ENCODE measurements around the gene WNT1. TPM values are rescaled to one million over a fixed set of nuclear protein-coding genes. Genes with fewer than 3 reads are reported as not detected.

WNT1 gene
- total and polyA plus RNA-seq, 2 of the 4 experiments (the other 2 are of a cell fraction): not detected

DNA sequence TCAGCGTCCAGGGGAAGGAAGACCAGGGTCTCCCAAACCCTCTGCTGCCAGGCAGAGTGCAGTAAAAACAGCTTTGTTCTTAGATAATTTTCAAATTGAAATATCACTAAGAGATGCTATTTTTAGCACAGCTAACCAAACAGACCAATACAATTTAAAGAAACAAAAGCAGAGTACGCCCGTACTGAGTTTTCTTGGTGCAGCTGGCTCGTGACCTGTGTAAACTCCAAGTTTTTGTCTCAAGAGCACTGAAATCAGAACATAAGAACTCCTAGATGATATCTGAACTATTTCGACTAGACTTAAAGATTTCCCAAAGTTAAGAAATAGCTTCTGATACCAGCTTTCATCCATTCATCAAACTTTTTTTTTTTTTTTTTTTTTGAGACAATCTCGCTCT, 31.2 kb upstream of the WNT1 start:
- POLR2A ChIA-PET (ENCODE audit: unreplicated experiment): no interaction called here
- Histone ChIP-seq H3K4ac (ENCODE audit: low read depth, low read length) (no peak overlapping the region), H3K9me3 (ENCODE audit: control insufficient read depth, insufficient read depth, low read length) (no peaks in the 10 kb centered on the region), H4K8ac (ENCODE audit: low read depth in 2 of 2, low read length in 2 of 2) (no peak overlapping the region), H4K5ac (ENCODE audit: low read depth, low read length) (no peak overlapping the region), H4K91ac (ENCODE audit: insufficient read depth, low read depth, low read length) (no peak overlapping the region), H2BK20ac (ENCODE audit: low read depth, low read length) (no peak overlapping the region), H3K4me2 (ENCODE audit: low read depth, low read length) (no peak overlapping the region), H3K14ac (replicated peaks; ENCODE audit: low read depth, low read length) (no peak overlapping the region), H3K27ac (ENCODE audit: insufficient read depth, low read length) (no peak overlapping the region), H2AFZ (replicated peaks; ENCODE audit: low read length, poor library complexity) (no peak overlapping the region), H2BK5ac (ENCODE audit: low read depth, low read length, poor library complexity, severe bottlenecking) (no peak overlapping the region), H2BK15ac (ENCODE audit: low read depth, low read length) (no peak overlapping the region), H3K4me3 (ENCODE audit: insufficient read depth, low read depth, low read length) (no peak overlapping the region), H2AK9ac (replicated peaks; ENCODE audit: low read depth, low read length, poor library complexity) (no peak overlapping the region), H3K79me1 (ENCODE audit: low read depth in 1 of 2, low read length in 2 of 2) (peaks cover 37 to 82% of the 10 kb centered on the region in 2 experiments), H3K18ac (ENCODE audit: low read depth, low read length) (no peak overlapping the region), H3K4me1 (ENCODE audit: control insufficient read depth, insufficient read depth, low read length) (peaks cover 6% of the 10 kb centered on the region), H3K56ac (ENCODE audit: extremely low read depth, insufficient read depth, low read length) (no peak overlapping the region), H3K23ac (ENCODE audit: low read depth, low read length) (no peak overlapping the region), H2BK120ac (ENCODE audit: low read depth, low read length) (no peak overlapping the region), H2AK5ac (ENCODE audit: low read depth, low read length) (no peak overlapping the region), H4K20me1 (ENCODE audit: insufficient read depth, low read length) (peaks cover 88% of the 10 kb centered on the region), H3K36me3 (ENCODE audit: control insufficient read depth, insufficient read depth, low read length) (peaks cover 2% of the 10 kb centered on the region; the same call in 1 of the 2 replicates), H3K27me3 (ENCODE audit: control insufficient read depth, insufficient read depth, low read length) (no peaks in the 10 kb centered on the region), H3K9ac (ENCODE audit: low read depth, low read length) (no peak overlapping the region), H3K9me1 (ENCODE audit: insufficient read depth, low read length) (peaks cover 15% of the 10 kb centered on the region; the same call in 1 of the 2 replicates)
- TF ChIP-seq CHD1 (IDR thresholded peaks at IDR 0.05; ENCODE audit: low read depth, low read length) (no peak), RAD21 (IDR thresholded peaks at IDR 0.05; ENCODE audit: low read length) (no peak), FOS (IDR thresholded peaks at IDR 0.05; ENCODE audit: low read depth, low read length) (no peak), SMC3 (IDR thresholded peaks at IDR 0.05; ENCODE audit: low read depth, low read length) (no peak), RFX5 (IDR thresholded peaks at IDR 0.05; ENCODE audit: low read depth, low read length) (no peak), MAFK (IDR thresholded peaks at IDR 0.05; ENCODE audit: low read depth, low read length) (no peak), MAZ (IDR thresholded peaks at IDR 0.05; ENCODE audit: borderline replicate concordance, low read depth, low read length) (no peak), POLR2A (IDR thresholded peaks at IDR 0.05; ENCODE audit: low read depth, low read length) (no peak), CEBPB (IDR thresholded peaks at IDR 0.05; ENCODE audit: low read depth, low read length) (no peak), MXI1 (IDR thresholded peaks at IDR 0.05; ENCODE audit: borderline replicate concordance, low read depth, low read length) (no peak), BHLHE40 (IDR thresholded peaks at IDR 0.05; ENCODE audit: low read depth, low read length) (no peak)
- TF ChIP-seq, protein P1, sequence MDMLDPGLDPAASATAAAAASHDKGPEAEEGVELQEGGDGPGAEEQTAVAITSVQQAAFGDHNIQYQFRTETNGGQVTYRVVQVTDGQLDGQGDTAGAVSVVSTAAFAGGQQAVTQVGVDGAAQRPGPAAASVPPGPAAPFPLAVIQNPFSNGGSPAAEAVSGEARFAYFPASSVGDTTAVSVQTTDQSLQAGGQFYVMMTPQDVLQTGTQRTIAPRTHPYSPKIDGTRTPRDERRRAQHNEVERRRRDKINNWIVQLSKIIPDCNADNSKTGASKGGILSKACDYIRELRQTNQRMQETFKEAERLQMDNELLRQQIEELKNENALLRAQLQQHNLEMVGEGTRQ (IDR thresholded peaks at IDR 0.05; ENCODE audit: low read depth, low read length): no peak
- TF ChIP-seq, protein P2, sequence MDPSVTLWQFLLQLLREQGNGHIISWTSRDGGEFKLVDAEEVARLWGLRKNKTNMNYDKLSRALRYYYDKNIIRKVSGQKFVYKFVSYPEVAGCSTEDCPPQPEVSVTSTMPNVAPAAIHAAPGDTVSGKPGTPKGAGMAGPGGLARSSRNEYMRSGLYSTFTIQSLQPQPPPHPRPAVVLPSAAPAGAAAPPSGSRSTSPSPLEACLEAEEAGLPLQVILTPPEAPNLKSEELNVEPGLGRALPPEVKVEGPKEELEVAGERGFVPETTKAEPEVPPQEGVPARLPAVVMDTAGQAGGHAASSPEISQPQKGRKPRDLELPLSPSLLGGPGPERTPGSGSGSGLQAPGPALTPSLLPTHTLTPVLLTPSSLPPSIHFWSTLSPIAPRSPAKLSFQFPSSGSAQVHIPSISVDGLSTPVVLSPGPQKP (IDR thresholded peaks at IDR 0.05; ENCODE audit: borderline replicate concordance, low read depth, low read length): no peak
- intact Hi-C loops (cut with micrococcal nuclease) (no loop called here), in situ Hi-C loops (cut with MboI; ENCODE audit: low sequenced_read_pairs) (no loop called here), dilution Hi-C loops (cut with HindIII; ENCODE audit: low sequenced_read_pairs, unreplicated experiment) (no loop called here)
- 72% methylated on average over 3 of the region's 6 CpGs; no CpG with 5 or more reads in 1 of the 2 experiments for WGBS, 2 experiments (ENCODE audit: extremely low coverage in 2 of 2, insufficient read length in 1 of 2)
- no TSS peak for BruUV-seq (replicated peaks)
- no peak for DNase-seq
- CTCF ChIA-PET: no interaction called here
- no peak for ATAC-seq (ENCODE audit: low read depth)

All from IMR-90 (cell line).